GM12874 (cell line): ENCODE data around the gene LIMS1.

Source experiments
- TF ChIP-seq, protein P1 (sequence below): IDR thresholded peaks from 2 replicates; pipeline ENCODE4 v1.5.1; 2011; ENCODE audit warnings: low read depth, mild to moderate bottlenecking, control low read depth, low read length, moderate library complexity; ENCODE audit not compliant: insufficient read depth

Gene LIMS1

GRCh38 chr2:108593547-108594098, 59.4 kb downstream of the LIMS1 start:
- TF ChIP-seq, protein P1, sequence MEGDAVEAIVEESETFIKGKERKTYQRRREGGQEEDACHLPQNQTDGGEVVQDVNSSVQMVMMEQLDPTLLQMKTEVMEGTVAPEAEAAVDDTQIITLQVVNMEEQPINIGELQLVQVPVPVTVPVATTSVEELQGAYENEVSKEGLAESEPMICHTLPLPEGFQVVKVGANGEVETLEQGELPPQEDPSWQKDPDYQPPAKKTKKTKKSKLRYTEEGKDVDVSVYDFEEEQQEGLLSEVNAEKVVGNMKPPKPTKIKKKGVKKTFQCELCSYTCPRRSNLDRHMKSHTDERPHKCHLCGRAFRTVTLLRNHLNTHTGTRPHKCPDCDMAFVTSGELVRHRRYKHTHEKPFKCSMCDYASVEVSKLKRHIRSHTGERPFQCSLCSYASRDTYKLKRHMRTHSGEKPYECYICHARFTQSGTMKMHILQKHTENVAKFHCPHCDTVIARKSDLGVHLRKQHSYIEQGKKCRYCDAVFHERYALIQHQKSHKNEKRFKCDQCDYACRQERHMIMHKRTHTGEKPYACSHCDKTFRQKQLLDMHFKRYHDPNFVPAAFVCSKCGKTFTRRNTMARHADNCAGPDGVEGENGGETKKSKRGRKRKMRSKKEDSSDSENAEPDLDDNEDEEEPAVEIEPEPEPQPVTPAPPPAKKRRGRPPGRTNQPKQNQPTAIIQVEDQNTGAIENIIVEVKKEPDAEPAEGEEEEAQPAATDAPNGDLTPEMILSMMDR, result no peak; the same call in 1 of the 2 replicates

GRCh38 chr2:108594132-108594981, 60.1 kb downstream of the LIMS1 start:
- TF ChIP-seq, protein P1, result no peak

DNA sequence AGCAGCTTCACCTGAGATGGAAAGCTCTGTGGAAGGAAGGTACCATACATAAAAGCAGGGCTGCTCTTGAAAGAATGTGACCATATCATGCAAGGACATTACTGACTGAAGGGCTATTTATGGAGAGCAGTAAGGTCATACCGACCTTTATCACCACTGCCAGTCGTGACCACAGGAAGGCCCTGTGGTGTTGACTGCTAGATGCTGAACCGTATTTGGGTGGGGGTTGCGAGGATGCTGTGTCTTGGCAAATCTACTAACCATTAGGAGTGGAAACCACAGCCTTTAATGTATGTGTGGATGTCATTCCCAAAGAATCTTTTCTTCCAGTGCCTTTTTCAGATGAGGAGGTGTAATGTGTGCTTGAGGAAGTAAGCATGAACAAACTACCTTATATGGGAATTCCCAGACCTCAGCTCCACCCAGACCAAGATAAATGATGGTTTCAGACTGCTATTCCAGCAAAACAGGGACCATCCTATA, 60.8 kb downstream of the LIMS1 start:
- TF ChIP-seq, protein P1, result no peak

- TF ChIP-seq, protein P1, result no peak
These were observed 68.2 kb downstream of the LIMS1 start for GRCh38 chr2:108602422-108602821.

DNA sequence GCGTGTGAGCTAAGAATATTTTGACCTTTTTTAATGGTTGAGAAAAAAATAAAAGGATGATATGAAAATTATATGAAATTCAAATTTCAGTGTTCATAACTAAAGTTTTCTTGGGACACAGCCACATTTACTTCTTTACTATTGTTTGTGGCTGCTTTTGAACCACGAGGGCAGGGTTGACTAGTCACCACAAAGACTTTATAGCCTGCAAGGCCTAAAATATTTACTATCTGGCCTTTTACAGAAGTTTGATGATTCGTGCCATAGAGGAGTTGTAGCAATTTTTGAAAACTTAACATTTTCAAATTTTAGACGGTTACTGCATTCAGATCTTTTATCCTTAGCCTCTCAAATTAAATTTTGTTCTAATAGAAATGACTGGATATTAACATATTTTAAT, 69.9 kb downstream of the LIMS1 start:
- TF ChIP-seq, protein P1, result no peak

- TF ChIP-seq, protein P1, result no peak
These were observed 71.7 kb downstream of the LIMS1 start for GRCh38 chr2:108605947-108606346.

GRCh38 chr2:108607706-108608301, 73.5 kb downstream of the LIMS1 start:
- TF ChIP-seq, protein P1, result peak; percentile 57; the same call in 1 of the 2 replicates
